WTC11 (cell line): ENCODE results near the gene SCUBE3. TPM values are rescaled to one million over a fixed set of nuclear protein-coding genes. Genes with fewer than 3 reads are reported as not detected.

ENCODE experiments used
- ATAC-seq: fragments of 200-7000 bp; cut with Tn5 transposase; 2 replicates; pipeline ENCODE4 v1.10.0; 2021; ENCODE audit warnings: mild to moderate bottlenecking, moderate library complexity
- CTCF ChIA-PET: fragments of 300-600 bp; sonication (Branson Sonifier 250); formaldehyde crosslinking; loops from one replicate; lab custom pipeline; 2021; ENCODE audit warnings: antibody characterized with exemption; lab: Charles Lee
- POLR2A ChIA-PET: fragments of 350-600 bp; sonication (Branson Sonifier 250); formaldehyde crosslinking; loops from one replicate; lab custom pipeline; 2021; ENCODE audit warnings: antibody characterized with exemption; lab: Charles Lee
- DNase-seq: peaks from one replicate; pipeline ENCODE4 v3.0.0; 2021; ENCODE audit warnings: low spot score
- H3K27ac Mint-ChIP-seq: 2 replicates; pipeline ENCODE4 v1.8.0; 2021; ENCODE audit warnings: mixed read lengths
- H3K27me3 Mint-ChIP-seq: 2 replicates; pipeline ENCODE4 v1.8.0; 2021; ENCODE audit warnings: low read depth, mild to moderate bottlenecking, moderate library complexity, mixed read lengths
- H3K36me3 Mint-ChIP-seq: 2 replicates; pipeline ENCODE4 v1.8.0; 2021; ENCODE audit warnings: mixed read lengths
- H3K4me1 Mint-ChIP-seq: 2 replicates; pipeline ENCODE4 v1.8.0; 2022; ENCODE audit warnings: mixed read lengths
- H3K4me3 Mint-ChIP-seq: 2 replicates; pipeline ENCODE4 v1.8.0; 2021; ENCODE audit warnings: mild to moderate bottlenecking, moderate library complexity, mixed read lengths
- H3K9me3 Mint-ChIP-seq: 2 replicates; pipeline ENCODE4 v1.8.0; 2021; ENCODE audit warnings: mixed read lengths
- E2F1 ChIP-seq: sonication (generic); formaldehyde crosslinking; IDR thresholded peaks from 2 replicates; pipeline ENCODE4 v1.8.0; 2022; ENCODE audit warnings: mild to moderate bottlenecking, missing genetic modification reagents
- ETV6 ChIP-seq: sonication (generic); formaldehyde crosslinking; IDR thresholded peaks from 2 replicates; pipeline ENCODE4 v1.8.1; 2022; ENCODE audit warnings: mild to moderate bottlenecking, missing genetic modification reagents
- GABPB1 ChIP-seq: sonication (generic); formaldehyde crosslinking; IDR thresholded peaks from 2 replicates; pipeline ENCODE4 v1.8.1; 2023; ENCODE audit warnings: mild to moderate bottlenecking, missing genetic modification reagents
- GTF2I ChIP-seq: fragments of 250-450 bp; sonication (Bioruptor Pico); conservative IDR thresholded peaks from 2 replicates; pipeline ENCODE4 v1.4.0; 2021; ENCODE audit warnings: mild to moderate bottlenecking
- JAZF1 ChIP-seq: fragments of 250-450 bp; sonication (Bioruptor Pico); IDR thresholded peaks from 2 replicates; pipeline ENCODE4 v1.9.0; 2021; ENCODE audit warnings: moderate library complexity, mild to moderate bottlenecking, inconsistent platforms
- NFYB ChIP-seq: sonication (generic); formaldehyde crosslinking; conservative IDR thresholded peaks from 2 replicates; pipeline ENCODE4 v1.8.0; 2022; ENCODE audit warnings: low read depth, missing genetic modification reagents
- SMAD3 ChIP-seq: sonication (generic); formaldehyde crosslinking; IDR thresholded peaks from 2 replicates; pipeline ENCODE4 v1.8.0; 2022; ENCODE audit warnings: missing genetic modification reagents, mild to moderate bottlenecking, borderline replicate concordance
- SOX15 ChIP-seq: fragments of 250-450 bp; sonication (Bioruptor Pico); IDR thresholded peaks from 2 replicates; pipeline ENCODE4 v1.9.0; 2021; ENCODE audit warnings: mild to moderate bottlenecking
- SP1 ChIP-seq: sonication (generic); formaldehyde crosslinking; conservative IDR thresholded peaks from 2 replicates; pipeline ENCODE4 v1.8.1; 2022; ENCODE audit warnings: missing genetic modification reagents
- TEAD1 ChIP-seq: sonication (generic); formaldehyde crosslinking; IDR thresholded peaks from 2 replicates; pipeline ENCODE4 v1.8.0; 2022; ENCODE audit warnings: mild to moderate bottlenecking, missing genetic modification reagents
- ZMAT4 ChIP-seq: fragments of 250-450 bp; sonication (Bioruptor Pico); IDR thresholded peaks from 2 replicates; pipeline ENCODE4 v1.9.0; 2021; ENCODE audit warnings: mild to moderate bottlenecking
- ZNF317 ChIP-seq: sonication (generic); formaldehyde crosslinking; IDR thresholded peaks from 2 replicates; pipeline ENCODE4 v1.8.1; 2023; ENCODE audit warnings: low read depth, mild to moderate bottlenecking, moderate library complexity, missing genetic modification reagents, borderline replicate concordance
- ZNF396 ChIP-seq: fragments of 250-450 bp; sonication (Bioruptor Pico); IDR thresholded peaks from 2 replicates; pipeline ENCODE4 v1.8.0; 2021; ENCODE audit warnings: mild to moderate bottlenecking, moderate library complexity, borderline replicate concordance
- total RNA-seq: library from RNA; stranded (reverse); gene quantifications from 3 replicates; pipeline ENCODE4 v1.2.3, GENCODE V29; 2021
- TF ChIP-seq, protein P1 (sequence below): sonication (generic); formaldehyde crosslinking; IDR thresholded peaks from 2 replicates; pipeline ENCODE4 v1.8.0; 2022; ENCODE audit warnings: missing genetic modification reagents
- TF ChIP-seq, protein P2 (sequence below): fragments of 200-600 bp; IDR thresholded peaks from 2 replicates; pipeline ENCODE4 v1.8.0; 2022; ENCODE audit warnings: antibody characterized with exemption
- TF ChIP-seq, protein P3 (sequence below): sonication (generic); formaldehyde crosslinking; IDR thresholded peaks from 2 replicates; pipeline ENCODE4 v1.8.1; 2023; ENCODE audit warnings: mild to moderate bottlenecking, missing genetic modification reagents
- TF ChIP-seq, protein P4 (sequence below): sonication (generic); formaldehyde crosslinking; IDR thresholded peaks from 2 replicates; pipeline ENCODE4 v1.8.0; 2022; ENCODE audit warnings: mild to moderate bottlenecking, missing genetic modification reagents

The SCUBE3 gene
- total RNA-seq, 1 experiment from 2014 or later = 2.1 TPM

DNA sequence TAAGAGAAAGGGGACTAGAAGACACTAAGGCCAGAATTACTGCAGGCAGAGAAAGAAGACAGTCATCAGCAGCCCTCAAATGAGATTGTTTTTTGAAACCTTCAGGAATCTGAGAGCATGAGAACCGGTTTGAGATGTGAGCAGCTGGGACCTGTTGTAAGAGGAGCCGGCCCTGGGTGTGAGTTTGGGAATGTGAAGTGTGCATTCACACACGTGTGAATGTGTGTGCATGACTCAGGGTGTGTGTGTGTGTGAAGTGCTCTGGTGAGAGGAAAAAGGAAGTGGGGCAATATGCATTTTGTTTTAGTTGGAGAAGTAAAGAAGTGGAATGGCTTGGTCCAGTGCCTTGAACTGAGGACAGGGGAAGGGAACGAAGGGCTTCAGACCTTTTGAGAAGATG lies 4.3 kb downstream of the SCUBE3 start (continued):
- no peak for TF ChIP-seq TEAD1

- Mint-ChIP-seq H3K4me3 (no peak overlapping the region), H3K4me1 (peaks cover 39% of the 10 kb centered on the region), H3K36me3 (no peaks in the 10 kb centered on the region), H3K27me3 (peaks cover 76% of the 10 kb centered on the region)
- CTCF ChIA-PET = interaction anchor here (0.7 to 1.8 kb wide), 5 partner anchors 13 to 231 kb away, joined by 3 to 17 read pairs (median 4); no protein-coding TSS in a partner anchor
- no peak for ATAC-seq
- POLR2A ChIA-PET = interaction anchor here (0.5 to 1.0 kb wide), 3 partner anchors 20 to 722 kb away, joined by 3 read pairs; no protein-coding TSS in a partner anchor
- DNase-seq = no peak
- TF ChIP-seq, protein P1, sequence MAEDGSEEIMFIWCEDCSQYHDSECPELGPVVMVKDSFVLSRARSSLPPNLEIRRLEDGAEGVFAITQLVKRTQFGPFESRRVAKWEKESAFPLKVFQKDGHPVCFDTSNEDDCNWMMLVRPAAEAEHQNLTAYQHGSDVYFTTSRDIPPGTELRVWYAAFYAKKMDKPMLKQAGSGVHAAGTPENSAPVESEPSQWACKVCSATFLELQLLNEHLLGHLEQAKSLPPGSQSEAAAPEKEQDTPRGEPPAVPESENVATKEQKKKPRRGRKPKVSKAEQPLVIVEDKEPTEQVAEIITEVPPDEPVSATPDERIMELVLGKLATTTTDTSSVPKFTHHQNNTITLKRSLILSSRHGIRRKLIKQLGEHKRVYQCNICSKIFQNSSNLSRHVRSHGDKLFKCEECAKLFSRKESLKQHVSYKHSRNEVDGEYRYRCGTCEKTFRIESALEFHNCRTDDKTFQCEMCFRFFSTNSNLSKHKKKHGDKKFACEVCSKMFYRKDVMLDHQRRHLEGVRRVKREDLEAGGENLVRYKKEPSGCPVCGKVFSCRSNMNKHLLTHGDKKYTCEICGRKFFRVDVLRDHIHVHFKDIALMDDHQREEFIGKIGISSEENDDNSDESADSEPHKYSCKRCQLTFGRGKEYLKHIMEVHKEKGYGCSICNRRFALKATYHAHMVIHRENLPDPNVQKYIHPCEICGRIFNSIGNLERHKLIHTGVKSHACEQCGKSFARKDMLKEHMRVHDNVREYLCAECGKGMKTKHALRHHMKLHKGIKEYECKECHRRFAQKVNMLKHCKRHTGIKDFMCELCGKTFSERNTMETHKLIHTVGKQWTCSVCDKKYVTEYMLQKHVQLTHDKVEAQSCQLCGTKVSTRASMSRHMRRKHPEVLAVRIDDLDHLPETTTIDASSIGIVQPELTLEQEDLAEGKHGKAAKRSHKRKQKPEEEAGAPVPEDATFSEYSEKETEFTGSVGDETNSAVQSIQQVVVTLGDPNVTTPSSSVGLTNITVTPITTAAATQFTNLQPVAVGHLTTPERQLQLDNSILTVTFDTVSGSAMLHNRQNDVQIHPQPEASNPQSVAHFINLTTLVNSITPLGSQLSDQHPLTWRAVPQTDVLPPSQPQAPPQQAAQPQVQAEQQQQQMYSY (CRISPR knock-in tag) = no peak
- TF ChIP-seq ZNF317 (CRISPR knock-in tag) (no peak), ZMAT4 (CRISPR knock-in tag) (no peak)
- TF ChIP-seq, protein P2, sequence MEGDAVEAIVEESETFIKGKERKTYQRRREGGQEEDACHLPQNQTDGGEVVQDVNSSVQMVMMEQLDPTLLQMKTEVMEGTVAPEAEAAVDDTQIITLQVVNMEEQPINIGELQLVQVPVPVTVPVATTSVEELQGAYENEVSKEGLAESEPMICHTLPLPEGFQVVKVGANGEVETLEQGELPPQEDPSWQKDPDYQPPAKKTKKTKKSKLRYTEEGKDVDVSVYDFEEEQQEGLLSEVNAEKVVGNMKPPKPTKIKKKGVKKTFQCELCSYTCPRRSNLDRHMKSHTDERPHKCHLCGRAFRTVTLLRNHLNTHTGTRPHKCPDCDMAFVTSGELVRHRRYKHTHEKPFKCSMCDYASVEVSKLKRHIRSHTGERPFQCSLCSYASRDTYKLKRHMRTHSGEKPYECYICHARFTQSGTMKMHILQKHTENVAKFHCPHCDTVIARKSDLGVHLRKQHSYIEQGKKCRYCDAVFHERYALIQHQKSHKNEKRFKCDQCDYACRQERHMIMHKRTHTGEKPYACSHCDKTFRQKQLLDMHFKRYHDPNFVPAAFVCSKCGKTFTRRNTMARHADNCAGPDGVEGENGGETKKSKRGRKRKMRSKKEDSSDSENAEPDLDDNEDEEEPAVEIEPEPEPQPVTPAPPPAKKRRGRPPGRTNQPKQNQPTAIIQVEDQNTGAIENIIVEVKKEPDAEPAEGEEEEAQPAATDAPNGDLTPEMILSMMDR = no peak
- TF ChIP-seq, all 79 proteins: peak for 0
- Mint-ChIP-seq H3K9me3 (no peaks in the 10 kb centered on the region), H3K27ac (no peak overlapping the region)
These were observed 4.7 kb downstream of the SCUBE3 start for GRCh38 chr6:35218456-35218855.

GRCh38 chr6:35219683-35220326 lies 6.0 kb downstream of the SCUBE3 start:
- ATAC-seq (no peak), DNase-seq (no peak)
- Mint-ChIP-seq H3K4me3 (no peak overlapping the region), H3K27ac (no peak overlapping the region), H3K27me3 (peaks cover 82% of the 10 kb centered on the region), H3K4me1 (peaks cover 37% of the 10 kb centered on the region), H3K9me3 (no peaks in the 10 kb centered on the region), H3K36me3 (no peaks in the 10 kb centered on the region)
- CTCF ChIA-PET = interaction anchor here (0.8 to 1.8 kb wide), 4 partner anchors 15 to 73 kb away, joined by 3 to 17 read pairs (median 4); no protein-coding TSS in a partner anchor
- TF ChIP-seq ETV6 (no peak), ZNF396 (CRISPR knock-in tag) (no peak), SMAD3 (CRISPR knock-in tag) (no peak), SOX15 (CRISPR knock-in tag) (no peak), NFYB (CRISPR knock-in tag) (no peak), JAZF1 (CRISPR knock-in tag) (no peak), E2F1 (no peak), GTF2I (CRISPR knock-in tag) (no peak), ZNF317 (CRISPR knock-in tag) (no peak), GABPB1 (CRISPR knock-in tag) (no peak), SP1 (CRISPR knock-in tag) (no peak)
- TF ChIP-seq, protein P3, sequence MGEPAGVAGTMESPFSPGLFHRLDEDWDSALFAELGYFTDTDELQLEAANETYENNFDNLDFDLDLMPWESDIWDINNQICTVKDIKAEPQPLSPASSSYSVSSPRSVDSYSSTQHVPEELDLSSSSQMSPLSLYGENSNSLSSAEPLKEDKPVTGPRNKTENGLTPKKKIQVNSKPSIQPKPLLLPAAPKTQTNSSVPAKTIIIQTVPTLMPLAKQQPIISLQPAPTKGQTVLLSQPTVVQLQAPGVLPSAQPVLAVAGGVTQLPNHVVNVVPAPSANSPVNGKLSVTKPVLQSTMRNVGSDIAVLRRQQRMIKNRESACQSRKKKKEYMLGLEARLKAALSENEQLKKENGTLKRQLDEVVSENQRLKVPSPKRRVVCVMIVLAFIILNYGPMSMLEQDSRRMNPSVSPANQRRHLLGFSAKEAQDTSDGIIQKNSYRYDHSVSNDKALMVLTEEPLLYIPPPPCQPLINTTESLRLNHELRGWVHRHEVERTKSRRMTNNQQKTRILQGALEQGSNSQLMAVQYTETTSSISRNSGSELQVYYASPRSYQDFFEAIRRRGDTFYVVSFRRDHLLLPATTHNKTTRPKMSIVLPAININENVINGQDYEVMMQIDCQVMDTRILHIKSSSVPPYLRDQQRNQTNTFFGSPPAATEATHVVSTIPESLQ = no peak
- TF ChIP-seq, protein P4, sequence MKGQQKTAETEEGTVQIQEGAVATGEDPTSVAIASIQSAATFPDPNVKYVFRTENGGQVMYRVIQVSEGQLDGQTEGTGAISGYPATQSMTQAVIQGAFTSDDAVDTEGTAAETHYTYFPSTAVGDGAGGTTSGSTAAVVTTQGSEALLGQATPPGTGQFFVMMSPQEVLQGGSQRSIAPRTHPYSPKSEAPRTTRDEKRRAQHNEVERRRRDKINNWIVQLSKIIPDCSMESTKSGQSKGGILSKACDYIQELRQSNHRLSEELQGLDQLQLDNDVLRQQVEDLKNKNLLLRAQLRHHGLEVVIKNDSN (CRISPR knock-in tag) = no peak
- POLR2A ChIA-PET = interaction anchor here (1.3 kb wide), 1 partner anchor 39 kb away, joined by 3 read pairs; the partner anchor contains the start of gene ZNF76
